A549 treated with GW870086 at 1 μM for 4 hours (cell line): ENCODE data around the gene ADGRG4. TPM values are rescaled to one million over a fixed set of nuclear protein-coding genes. Genes with fewer than 3 reads are reported as not detected.

Experiments used
- total RNA-seq: library from RNA; stranded (reverse); fragments of 200-300 nt; extraction: Qiagen RNA extraction; gene quantifications from 5 replicates; pipeline ENCODE4 v1.2.3, GENCODE V29; 2022; ENCODE audit warnings: low read depth

ADGRG4 gene, protein sequence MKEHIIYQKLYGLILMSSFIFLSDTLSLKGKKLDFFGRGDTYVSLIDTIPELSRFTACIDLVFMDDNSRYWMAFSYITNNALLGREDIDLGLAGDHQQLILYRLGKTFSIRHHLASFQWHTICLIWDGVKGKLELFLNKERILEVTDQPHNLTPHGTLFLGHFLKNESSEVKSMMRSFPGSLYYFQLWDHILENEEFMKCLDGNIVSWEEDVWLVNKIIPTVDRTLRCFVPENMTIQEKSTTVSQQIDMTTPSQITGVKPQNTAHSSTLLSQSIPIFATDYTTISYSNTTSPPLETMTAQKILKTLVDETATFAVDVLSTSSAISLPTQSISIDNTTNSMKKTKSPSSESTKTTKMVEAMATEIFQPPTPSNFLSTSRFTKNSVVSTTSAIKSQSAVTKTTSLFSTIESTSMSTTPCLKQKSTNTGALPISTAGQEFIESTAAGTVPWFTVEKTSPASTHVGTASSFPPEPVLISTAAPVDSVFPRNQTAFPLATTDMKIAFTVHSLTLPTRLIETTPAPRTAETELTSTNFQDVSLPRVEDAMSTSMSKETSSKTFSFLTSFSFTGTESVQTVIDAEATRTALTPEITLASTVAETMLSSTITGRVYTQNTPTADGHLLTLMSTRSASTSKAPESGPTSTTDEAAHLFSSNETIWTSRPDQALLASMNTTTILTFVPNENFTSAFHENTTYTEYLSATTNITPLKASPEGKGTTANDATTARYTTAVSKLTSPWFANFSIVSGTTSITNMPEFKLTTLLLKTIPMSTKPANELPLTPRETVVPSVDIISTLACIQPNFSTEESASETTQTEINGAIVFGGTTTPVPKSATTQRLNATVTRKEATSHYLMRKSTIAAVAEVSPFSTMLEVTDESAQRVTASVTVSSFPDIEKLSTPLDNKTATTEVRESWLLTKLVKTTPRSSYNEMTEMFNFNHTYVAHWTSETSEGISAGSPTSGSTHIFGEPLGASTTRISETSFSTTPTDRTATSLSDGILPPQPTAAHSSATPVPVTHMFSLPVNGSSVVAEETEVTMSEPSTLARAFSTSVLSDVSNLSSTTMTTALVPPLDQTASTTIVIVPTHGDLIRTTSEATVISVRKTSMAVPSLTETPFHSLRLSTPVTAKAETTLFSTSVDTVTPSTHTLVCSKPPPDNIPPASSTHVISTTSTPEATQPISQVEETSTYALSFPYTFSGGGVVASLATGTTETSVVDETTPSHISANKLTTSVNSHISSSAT (N-terminal part only)
- total RNA-seq, result not detected in 5 replicates

GRCh38 chrX:136300721-136301120 is at the start of gene ADGRG4:
Gene ADGRG4 (plus strand): TSS chrX:136300963. CDS start chrX:136308778, 7,815 bp downstream.

DNA sequence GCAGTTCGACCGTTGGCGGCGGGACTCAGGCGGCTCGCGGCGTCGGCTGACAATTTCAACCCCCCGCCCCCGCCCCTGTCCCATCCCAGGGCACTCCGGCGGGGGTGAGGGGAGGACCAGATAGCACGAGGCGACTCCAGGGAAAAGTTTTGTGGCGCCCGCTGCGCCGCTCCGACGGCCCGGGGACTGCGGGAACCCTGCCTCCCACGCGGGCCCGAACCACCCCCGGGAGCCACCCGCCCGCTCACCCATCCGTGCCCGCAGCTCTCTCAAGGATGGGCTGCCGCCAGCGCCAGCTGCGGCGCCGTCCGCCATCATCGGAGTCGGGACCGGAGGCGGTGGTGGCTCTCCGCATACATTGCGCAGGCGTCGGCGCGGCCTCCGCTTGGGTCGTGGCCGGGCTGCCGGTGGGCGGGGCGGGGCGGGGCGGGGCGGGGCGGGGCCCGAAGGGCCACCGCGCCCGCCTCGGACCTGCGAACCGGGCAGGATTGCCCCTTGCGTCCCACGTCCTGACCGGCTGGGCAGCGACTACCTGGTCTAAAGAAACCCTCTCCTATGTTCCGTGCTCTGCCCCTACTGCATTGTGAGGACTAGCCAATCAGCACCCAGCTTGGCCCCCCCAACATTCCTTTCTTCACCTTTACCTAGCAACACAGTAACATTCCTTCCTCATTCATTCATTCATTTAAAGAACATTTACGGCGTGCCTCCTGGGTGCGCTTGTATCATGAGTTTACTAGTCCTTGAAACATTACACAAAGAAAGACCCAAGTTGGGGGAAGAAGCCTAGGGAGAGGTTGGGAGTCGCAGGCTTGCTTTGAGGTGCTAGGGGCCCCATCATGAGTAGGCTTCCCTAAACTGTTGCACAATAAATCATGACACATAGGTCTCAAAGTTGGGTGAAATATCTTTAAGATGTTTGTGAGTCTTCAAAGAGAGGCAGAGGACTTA is 49.4 kb upstream of the ADGRG4 start, which contains the start of gene MAP7D3:
MAP7D3 (minus strand) TSS at position 360 of the 951 bp plus-strand sequence; CDS start at position 318, 42 bp downstream.

Other genes starting within 250 kb of the ADGRG4 start
- 25.1 to 31.0 TPM (median 25.2 TPM) in 5 replicates for gene FHL1, start 153.4 kb upstream of the ADGRG4 start, total RNA-seq
- gene MAP7D3, start 49.6 kb upstream of the ADGRG4 start, total RNA-seq, result 10.1 to 16.0 TPM (median 13.0 TPM) in 5 replicates
- gene BRS3, start 187.0 kb downstream of the ADGRG4 start, total RNA-seq, result not detected in 5 replicates
- gene HTATSF1, start 196.6 kb downstream of the ADGRG4 start, total RNA-seq, result 46.3 to 63.4 TPM (median 59.4 TPM) in 5 replicates
- not detected in 5 replicates for gene VGLL1, start 231.3 kb downstream of the ADGRG4 start, total RNA-seq